IPS-18c (cell line): ENCODE measurements around the gene TSC2.
"Not testable (repeated sequence)": the region's sequence is repeated elsewhere in the genome, so short reads cannot be mapped to it uniquely, and the experiment has no call there.

Source experiments
- H3K4me3 ChIP-seq: 2 replicates; pipeline ENCODE4 v1.7.0; 2013; ENCODE audit warnings: low read depth, mild to moderate bottlenecking, low read length, moderate library complexity; ENCODE audit not compliant: insufficient read depth
- H3K9me3 ChIP-seq: one replicate; pipeline ENCODE4 v1.6.1; 2013; ENCODE audit warnings: mild to moderate bottlenecking, low read length, moderate library complexity; ENCODE audit not compliant: control insufficient read depth, insufficient read depth

Gene TSC2

DNA sequence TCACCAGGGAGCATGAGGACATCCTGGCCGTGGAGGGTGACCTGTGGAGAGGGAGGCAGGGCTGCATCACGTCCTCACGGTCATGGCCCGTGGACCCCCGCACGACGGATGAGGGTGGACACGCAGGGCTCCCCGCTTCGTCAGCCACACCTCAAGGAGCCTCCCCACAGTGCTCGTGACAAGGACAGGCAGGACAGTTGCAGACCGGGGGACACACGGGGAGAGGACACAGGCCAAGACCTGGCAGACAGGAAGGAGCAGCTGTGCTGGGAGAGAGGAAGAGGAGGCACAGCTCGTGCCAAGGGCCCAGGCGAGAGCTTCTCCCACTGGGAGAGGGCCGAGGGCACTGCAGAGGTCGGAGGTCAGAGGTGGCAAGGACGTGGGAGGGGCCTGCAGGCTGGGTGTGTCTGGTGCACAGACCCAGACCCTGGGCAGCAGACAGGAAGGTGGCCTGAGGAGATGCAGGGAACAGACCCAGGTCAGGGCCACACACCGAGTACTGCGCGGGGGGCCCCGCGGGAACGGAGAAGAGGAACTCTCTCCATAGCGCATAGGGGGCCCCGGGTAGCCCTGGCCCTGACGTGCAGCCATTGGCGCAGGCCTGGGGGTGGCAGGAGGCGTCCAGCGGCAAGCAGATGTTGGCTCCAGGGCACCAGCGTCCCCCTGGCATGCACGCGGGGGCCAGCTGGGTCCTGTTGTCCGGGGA lies 67.3 kb downstream of the TSC2 start:
- H3K4me3 ChIP-seq, H3K9me3 ChIP-seq: not testable (repeated sequence)

DNA sequence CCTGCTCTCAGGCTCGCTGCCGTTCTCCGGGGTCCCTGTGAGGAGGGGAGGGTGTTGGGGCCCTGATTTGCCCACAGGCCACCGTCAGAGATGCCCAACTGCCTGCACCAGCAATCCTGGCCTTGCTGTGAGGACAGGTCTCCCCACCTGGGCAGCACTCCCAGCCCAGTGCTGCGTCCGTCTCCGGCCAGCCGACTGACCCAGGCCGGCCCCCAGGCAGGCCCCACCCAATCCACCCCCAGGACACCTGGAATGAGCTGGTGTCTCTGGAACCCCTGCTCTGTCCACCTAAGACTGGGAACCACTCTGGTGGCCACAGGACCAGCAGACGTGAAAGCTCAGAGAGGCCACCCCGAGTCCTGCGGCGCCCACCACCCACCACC lies 67.8 kb downstream of the TSC2 start:
- H3K9me3 ChIP-seq: no peaks in the 10 kb centered on the region
- H3K4me3 ChIP-seq: no peak overlapping the region

DNA sequence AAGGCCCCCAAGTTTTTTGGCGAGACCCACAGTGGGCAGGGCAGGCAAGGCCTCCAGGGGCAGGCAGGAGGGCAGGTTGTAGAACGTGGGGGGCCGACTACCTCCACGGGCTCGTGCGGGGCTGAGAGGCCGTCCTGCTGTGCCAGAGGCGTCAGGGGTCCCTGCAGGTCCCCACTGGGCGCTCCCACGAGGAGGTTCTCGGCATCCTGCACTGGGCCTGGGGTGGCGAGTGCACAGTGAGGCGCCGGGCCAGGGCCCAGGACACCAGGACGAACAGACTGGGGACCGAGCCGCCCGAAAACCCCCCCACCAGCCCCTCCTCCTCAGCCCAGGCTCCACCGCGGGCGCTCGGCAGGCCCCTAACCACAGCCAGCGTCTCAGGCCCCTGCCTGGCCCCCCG lies 68.6 kb downstream of the TSC2 start:
- H3K4me3 ChIP-seq, H3K9me3 ChIP-seq: not testable (repeated sequence)

DNA sequence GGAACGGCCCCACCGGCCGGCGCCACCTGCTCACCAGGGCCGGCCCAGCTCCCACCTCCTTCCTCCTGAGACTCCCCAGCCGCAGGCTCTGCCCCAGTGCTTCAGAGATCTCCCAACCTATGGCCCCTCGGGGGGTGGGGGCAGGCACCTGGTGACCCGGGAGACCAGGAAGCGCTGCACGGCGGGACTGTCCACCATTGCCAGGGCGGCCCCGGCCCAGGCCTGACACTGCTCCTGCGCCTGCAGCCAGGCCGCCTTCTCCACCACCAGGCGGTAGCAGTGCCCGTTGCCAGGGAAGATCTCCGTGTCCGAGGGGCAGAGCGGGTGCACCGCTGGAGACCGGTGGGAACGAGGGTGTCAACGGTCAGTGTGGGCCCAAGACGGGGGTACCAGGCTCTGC lies 69.6 kb downstream of the TSC2 start:
- H3K4me3 ChIP-seq: not testable (repeated sequence)

DNA sequence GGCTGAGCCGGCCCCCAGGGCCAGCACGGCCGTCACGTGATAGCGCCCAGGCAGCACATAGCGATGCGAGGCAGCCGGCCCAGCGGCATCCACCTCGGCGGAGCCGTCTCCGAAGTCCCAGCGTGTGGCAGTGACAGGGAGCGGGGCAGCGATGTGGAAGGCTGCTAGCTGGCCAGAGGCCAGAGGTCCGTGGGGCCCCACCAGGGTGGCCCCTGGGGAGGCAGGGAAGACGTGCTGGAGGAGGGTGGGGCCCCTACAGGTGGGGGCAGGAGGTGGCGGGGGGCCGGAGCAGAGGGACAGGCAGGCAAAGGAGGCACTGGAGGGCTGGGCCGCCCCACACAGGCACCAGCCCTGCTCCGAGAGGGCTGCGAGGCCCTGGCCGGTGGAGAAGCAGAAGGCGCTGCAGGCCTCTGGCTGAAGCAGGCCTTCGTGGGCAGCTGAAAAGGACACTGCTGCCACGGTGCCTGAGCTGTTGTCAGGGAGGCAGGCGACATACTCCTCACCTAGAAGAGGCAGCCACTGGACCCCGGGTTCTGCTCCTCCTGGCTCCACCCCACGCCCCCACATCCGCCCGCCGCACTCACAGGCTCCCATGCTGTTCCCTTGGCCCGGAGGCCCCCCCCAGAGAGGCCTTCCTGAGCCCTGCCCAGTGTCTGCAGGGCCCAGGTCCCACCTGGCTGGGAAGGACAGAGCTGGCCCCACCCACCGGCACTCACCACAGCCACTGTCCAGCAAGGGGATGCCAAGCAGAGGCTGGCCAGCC lies 70.4 kb downstream of the TSC2 start:
- H3K9me3 ChIP-seq, H3K4me3 ChIP-seq: not testable (repeated sequence)

More for the DNA sequence above, 69.6 kb downstream of the TSC2 start:
- H3K9me3 ChIP-seq: not testable (repeated sequence)

DNA sequence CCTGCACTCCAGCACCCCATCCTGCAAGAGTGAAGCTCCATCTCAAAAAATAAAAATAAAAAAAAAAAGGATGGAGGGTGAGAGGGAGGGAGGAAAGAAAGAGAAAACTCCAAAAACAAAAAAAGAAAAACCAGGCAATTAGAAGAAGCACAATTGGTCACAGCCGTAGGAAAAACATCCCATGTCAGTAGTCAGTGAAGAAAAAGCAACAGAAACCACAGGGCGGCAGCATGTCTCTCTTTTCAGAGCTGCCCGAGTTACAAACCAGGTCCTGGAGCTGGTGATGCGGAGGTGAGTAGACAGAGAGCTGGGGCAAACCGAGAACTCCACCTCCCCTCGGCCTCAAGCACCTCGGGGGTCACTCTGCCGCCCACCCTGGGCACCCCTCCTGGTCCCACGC lies 73.5 kb downstream of the TSC2 start:
- H3K4me3 ChIP-seq, H3K9me3 ChIP-seq: not testable (repeated sequence)

DNA sequence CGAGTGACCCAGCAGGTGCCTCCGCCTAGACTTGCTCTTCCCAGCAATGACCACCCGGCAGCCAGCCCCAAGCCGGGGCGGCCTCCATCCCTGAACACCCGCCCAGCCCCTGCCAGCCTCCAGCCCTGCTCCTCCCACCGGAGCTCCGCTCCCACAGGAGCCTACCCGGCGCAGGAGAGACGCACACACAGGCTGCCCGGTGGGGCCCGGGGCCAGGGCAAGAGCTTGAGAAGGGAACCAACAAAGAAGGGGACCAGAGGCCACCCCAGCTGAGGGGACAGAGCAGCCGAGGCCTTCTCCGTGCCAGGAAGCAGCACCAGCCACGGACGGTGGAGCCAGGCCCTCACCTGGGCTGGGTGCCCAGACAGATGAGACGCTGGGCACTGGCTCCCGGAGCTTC lies 74.1 kb downstream of the TSC2 start:
- H3K4me3 ChIP-seq: no peak overlapping the region
- no peaks in the 10 kb centered on the region for H3K9me3 ChIP-seq

DNA sequence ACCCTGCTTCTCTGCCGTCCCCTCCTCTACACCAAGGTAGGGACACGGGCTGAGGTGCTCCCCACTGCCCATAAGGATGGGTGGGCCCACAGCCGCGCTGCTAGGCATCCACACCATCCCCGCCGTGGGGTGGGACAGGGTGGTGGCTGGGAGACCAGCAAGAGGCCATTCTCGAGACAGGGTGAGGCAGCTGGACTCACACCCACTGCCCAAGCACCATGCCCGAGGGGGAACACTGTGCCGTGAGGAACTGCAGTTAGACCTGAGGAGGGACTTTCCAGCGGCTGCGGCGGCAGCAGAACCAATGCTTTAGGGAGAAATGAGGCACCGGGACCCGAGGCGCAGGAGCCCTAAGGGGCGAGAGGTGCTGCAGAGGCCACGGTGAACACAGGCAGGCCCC lies 74.6 kb downstream of the TSC2 start:
- Histone ChIP-seq H3K9me3 (no peaks in the 10 kb centered on the region), H3K4me3 (no peak overlapping the region)

DNA sequence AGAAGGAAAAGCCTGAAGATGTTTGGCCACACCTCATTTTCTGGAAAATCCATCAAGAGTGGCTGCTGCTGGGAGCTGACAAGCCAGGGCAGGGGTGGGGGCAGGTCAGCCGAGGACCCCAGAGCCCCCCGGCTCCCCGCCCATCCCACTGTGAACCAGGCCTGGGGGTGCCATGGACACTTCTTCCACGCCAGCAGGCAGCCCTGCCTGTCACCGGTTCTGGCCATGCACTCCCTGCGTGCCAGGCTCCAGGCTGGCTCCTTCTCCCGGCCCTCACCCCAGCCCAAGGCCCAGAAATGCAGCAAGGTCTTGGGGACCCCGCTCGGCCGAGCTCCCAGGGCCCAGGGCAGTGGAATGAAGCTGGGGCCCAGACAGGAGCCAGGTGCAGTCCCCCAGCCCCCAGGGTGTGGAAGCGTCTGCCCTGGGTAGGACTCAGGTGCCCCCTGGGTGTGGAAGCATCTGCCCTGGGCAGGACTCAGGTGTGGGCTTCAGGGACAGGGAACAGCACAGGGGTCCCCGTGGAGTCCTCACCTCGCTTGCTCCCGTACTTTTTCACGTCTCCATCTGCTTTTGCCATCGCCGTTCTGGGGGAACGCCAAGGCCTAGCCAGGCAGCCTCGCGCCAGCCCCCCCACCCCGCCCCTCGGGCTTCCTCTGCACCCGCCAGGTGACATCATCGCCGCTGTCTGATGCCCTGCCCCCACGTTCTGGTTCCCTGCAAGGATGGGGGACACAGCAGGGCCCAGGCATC lies 75.3 kb downstream of the TSC2 start:
- H3K4me3 ChIP-seq, H3K9me3 ChIP-seq: not testable (repeated sequence)

DNA sequence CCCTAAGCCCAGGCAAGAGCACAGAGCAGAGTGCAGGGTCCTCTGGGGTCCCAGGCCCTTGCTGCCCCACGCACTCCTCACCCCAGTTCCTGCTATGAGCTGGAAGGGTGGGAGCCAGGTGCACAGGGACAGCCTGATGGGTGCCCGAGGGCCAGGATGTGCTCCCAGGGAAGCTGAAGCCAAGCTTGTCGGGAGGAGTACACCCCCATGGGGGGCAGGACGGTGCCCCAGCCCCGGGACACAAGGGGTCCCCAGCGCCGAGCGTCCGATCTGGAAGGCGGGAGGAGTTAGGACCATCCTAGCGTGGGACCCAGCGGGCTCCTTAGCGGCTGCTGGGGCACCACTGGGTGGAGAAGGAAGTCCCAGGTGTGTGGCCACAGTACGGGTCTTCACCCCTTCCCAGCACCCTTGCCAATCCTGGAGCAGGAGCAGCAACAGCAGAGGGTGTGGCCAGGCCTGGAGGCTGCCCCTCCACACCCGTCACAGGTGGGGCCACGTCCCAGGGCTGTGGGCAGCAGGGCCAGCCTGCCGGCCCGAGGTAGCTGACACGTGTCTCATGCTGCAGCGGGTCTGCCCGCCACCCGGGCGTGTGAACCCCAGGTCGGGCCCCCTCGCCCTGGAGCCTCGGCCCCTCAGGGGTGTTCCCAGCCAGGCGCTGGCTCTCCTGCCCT lies 76.1 kb downstream of the TSC2 start:
- not testable (repeated sequence) for H3K9me3 ChIP-seq, H3K4me3 ChIP-seq

DNA sequence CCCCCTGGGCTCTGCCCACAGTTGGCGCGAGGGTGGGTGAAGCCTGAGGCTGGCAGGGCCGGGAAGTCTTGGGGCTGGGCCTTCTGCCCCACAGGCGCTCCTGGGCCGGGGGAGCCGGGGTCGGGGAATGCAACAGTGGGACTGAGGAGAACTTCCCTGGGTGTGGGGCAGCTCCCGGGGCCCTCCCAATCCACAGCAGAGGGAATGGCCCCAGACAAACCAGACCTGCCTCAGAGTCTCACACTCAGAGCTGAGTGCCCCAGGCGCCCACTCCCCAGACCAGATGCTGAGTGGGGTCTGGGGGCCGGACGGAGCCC lies 76.5 kb downstream of the TSC2 start:
- H3K9me3 ChIP-seq, H3K4me3 ChIP-seq: not testable (repeated sequence)

DNA sequence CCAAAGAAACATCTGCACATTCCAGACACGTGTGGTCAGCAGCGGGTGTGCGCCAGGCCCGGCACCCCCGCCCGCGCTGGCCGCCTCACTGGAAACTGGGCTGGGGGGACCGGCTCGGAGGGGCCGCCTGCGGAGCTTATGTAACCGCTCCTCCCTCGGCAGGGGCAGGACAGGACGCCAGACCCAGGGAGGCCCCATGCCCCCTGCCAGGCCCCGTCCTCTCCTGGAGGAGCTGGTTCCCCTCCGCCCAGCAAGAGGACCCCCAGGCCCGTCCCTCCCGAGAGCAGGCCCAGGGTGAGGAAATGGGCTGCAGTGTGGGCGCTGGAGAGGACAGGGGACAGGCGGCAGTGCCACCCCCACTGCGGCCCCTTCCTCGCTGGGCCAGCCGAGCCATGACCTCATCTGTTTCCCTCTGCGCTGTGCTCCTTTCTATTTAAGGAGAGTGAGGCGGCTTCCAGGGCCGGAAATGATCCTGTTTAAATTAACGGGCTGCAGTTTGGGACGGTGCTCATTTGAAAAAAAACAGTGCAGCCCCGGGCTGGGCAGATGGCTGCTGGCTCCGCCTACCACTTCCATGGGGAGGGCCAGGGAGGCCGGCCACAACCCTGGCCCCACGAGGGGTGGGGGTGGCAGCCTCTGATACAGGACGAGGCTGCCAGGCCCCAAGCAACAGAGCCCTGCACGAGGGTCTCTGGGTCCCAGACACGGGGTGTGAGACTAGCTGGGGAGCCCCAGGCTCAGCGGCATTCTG lies 77.1 kb downstream of the TSC2 start:
- H3K4me3 ChIP-seq, H3K9me3 ChIP-seq: not testable (repeated sequence)

DNA sequence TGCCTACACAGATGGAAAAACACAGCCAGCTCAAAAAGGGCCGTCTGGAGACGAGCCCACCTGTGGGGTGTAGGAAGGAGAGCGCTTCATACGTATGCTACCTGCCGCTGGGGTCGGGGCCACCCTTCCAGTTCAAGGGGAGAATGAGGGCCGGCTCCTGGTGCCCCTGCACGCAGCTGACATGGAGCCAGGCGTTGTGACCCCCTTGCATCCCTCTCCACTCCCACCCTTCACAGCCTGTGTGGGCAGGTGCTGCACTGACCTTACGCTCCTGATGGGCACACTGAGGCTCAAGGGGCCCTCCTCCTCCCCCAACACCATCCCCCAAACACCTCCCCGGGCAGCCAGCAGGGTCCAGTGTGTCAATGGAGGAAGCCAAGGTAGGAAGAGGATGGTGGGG lies 77.8 kb downstream of the TSC2 start:
- not testable (repeated sequence) for H3K9me3 ChIP-seq, H3K4me3 ChIP-seq

DNA sequence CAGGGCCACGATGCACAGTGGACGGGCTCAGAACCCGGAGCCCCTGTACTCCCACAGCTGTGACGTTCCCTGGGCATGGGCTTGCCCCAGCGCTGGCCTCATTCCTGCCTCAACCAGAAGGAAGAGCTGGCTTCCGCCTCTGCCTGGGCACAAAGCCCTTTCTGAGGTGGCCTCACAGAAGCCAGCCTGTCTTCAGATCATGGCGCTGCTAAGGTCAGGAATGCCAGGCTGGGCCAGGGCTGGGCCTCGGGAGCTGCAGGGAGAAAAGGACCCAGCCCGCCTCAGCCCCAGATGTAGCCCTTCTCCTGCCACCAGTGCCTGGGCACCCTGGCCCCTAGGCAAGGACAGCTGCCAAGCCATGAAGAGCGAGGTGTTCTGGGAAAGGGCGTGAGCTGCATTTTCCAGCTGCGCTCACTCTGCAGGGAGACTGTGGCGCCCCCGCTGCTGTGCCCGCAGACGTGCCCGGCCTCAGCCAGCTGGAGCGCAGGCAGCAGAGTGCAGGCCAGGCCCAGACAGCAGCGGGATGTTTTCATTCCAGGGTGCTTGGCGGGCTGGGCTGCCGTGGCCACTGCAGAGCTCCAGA lies 78.5 kb downstream of the TSC2 start:
- H3K4me3 ChIP-seq, H3K9me3 ChIP-seq: not testable (repeated sequence)

DNA sequence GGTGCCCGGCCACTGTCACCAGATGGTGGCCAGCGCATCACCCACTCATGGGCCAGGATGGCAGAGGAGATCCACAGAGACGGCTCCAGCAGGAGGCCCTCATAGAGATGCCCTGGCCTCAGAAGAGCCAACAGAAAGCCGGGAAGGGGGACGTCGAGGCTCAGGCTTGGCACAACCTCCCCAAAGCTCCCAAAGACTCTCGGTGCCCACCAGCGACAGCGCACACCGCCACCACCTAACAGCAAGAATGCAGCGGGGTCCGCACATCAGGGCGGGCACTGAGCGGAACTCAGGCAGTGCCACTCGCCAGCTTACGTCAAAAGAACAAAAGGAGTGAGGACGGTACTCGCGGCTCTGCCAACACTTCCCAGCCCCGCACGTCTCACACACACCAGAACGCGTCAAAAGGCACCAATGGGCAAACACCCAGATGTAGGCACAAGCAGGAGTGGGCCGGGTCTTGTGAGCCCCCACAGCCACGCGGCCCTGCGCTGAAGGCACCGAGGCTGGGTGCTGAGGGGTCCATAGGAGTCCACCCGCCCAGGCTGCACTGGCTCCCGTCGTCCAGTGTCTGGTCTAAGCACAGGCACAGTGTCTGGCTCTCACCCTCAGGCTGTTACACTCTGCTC lies 79.3 kb downstream of the TSC2 start:
- not testable (repeated sequence) for H3K9me3 ChIP-seq, H3K4me3 ChIP-seq

DNA sequence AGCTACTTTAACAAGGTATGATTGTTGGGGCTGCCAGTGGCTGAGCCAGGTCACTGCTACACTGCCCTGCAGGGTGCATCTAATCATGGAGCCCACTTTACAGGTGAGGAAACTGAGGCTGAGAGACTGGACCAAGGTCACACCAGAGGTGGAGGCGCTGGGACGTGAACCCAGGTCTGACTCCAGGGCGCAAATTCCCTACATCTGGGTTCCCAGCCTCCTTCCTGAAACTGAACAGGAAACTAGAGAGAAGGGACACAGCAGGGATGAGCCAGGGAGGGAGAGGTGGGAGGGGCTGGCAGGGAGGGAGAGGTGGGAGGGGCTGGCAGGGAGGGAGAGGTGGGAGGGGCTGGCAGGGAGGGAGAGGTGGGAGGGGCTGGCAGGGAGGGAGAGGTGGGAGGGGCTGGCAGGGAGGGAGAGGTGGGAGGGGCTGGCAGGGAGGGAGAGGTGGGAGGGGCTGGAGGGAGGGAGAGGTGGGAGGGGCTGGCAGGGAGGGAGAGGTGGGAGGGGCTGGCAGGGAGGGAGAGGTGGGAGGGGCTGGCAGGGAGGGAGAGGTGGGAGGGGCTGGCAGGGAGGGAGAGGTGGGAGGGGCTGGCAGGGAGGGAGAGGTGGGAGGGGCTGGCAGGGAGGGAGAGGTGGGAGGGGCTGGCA lies 80.0 kb downstream of the TSC2 start:
- H3K9me3 ChIP-seq, H3K4me3 ChIP-seq: not testable (repeated sequence)
